Astrocyte of the cerebellum (primary cell): Measurements from ENCODE around the gene GALNTL6.
A peak's percentile ranks its signal among the peaks of the same experiment; 100 is the strongest.
"Not testable (repeated sequence)": the region's sequence is repeated elsewhere in the genome, so short reads cannot be mapped to it uniquely, and the experiment has no call there.

Experiments used
- DNase-seq: peaks from one replicate; pipeline ENCODE4 v3.0.0-alpha.2; 2011; ENCODE audit warnings: low read depth
- H3K4me3 ChIP-seq: 2 replicates; pipeline ENCODE4 v1.5.1; 2011; ENCODE audit warnings: mild to moderate bottlenecking, low read depth, low read length, moderate library complexity
- in situ Hi-C: cut with HindIII; loops from 2 replicates; pipeline ENCODE4 v1.10.0; 2017; ENCODE audit warnings: low sequenced_read_pairs
- TF ChIP-seq, protein P1 (sequence below): IDR thresholded peaks from 2 replicates; pipeline ENCODE4 v1.5.1; 2012; ENCODE audit warnings: low read length, low read depth, moderate library complexity, mild to moderate bottlenecking; ENCODE audit errors: missing control alignments

The GALNTL6 gene

DNA sequence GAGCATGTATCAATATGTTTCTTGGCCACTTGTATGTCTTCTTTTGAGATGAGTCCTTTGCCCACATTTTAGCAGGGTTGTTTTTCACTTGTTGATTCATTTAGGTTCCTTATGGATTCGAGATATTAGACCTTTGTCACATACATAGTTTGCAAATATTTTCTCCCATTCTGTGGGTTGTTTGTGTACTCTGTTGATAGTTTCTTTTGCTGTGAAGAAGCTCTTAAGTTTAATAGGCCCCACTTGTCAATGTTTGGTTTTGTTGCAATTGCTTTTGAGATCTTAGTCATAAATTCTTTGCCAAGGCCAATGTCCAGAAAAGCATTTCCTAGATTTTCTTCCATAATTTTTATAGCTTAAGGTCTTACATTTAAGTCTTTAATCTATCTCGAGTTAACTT, 1074.8 kb downstream of the GALNTL6 start:
- no peak overlapping the region for H3K4me3 ChIP-seq
- TF ChIP-seq, protein P1, sequence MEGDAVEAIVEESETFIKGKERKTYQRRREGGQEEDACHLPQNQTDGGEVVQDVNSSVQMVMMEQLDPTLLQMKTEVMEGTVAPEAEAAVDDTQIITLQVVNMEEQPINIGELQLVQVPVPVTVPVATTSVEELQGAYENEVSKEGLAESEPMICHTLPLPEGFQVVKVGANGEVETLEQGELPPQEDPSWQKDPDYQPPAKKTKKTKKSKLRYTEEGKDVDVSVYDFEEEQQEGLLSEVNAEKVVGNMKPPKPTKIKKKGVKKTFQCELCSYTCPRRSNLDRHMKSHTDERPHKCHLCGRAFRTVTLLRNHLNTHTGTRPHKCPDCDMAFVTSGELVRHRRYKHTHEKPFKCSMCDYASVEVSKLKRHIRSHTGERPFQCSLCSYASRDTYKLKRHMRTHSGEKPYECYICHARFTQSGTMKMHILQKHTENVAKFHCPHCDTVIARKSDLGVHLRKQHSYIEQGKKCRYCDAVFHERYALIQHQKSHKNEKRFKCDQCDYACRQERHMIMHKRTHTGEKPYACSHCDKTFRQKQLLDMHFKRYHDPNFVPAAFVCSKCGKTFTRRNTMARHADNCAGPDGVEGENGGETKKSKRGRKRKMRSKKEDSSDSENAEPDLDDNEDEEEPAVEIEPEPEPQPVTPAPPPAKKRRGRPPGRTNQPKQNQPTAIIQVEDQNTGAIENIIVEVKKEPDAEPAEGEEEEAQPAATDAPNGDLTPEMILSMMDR = no peak
- in situ Hi-C loops = no loop called here
- DNase-seq = no peak

DNA sequence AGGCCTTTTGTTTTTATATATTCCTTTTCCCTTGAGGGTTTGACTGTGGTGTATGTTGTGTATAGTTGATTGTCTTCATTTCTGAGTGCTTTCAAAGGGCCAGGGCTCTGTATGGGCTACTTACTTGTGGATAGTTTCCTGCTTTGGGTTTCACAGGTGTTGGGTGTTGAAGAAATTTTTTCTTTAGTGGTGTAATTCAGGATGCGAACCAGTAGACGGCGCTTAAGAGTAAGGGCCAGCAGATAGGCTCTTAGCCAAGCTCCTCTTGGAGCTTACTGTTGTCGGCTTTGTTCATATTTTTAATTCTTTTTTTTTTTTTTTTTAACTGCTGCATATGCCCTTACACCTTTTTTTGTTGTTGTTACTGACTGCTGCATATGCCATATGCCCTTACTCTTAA, 1079.1 kb downstream of the GALNTL6 start:
- H3K4me3 ChIP-seq = no peak overlapping the region
- TF ChIP-seq, protein P1 = peak; percentile 55
- DNase-seq = no peak
- in situ Hi-C loops = no loop called here

DNA sequence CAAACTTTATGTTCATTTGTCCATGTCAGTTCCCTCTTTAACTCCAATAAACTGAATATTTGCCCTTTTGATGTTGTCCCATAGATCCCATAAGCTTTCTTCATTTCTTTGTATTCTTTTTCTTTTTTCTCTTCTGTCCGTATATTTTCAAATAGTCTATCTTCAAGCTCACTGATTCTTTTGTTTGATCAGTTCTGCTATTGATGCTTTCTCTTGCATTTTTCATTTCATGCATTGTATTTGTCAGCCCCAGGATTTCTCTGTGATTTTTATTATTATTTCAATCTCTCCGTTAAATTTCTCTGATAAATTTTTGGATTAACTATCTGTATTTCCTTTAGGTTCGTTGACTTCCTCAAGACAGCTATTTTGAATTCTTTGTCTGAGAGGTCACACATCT, 1082.5 kb downstream of the GALNTL6 start:
- no peak for DNase-seq
- in situ Hi-C loops = no loop called here
- no peak overlapping the region for H3K4me3 ChIP-seq
- TF ChIP-seq, protein P1 = no peak

DNA sequence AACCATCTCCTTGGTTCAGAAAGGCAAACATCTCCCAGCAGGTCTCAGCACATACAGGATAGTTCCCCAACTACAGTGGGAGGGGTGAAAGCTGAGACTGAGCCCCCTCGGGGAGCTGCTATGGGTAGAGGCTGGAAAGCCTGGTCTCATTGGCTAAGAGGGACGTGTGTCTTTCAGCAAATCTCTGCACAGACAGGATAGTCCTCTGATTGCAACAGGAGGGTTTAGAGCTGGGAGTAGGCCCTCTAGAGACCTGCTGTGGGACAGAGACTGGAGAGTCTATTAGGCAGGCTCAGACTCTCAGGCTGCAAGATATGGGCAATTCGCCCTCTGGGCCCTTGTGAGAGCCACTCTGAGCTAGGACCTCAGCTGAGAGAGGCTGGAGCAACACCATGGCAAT, 1083.8 kb downstream of the GALNTL6 start:
- TF ChIP-seq, protein P1 = no peak

DNA sequence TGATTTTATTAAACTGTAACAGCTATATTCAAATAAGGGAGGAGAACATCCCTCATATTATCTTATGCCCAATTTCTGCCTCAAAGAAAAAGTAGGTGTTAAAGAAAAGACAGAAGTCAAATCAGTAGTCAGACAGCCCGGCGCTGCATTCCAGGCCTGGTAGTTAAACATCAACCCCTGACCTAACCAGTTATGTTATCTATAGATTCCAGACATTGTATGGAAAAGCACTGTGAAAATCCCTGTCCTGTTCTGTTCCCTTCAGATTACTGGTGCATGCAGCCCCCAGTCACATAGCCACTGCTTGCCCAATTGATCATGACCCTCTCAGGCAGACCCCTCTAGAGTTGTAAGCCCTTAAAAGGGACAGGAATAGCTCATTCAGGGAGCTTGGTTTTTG, 1085.5 kb downstream of the GALNTL6 start:
- TF ChIP-seq, protein P1 = no peak
- in situ Hi-C loops = no loop called here

More for the DNA sequence above, 1083.8 kb downstream of the GALNTL6 start:
- DNase-seq = no peak
- in situ Hi-C loops = no loop called here
- H3K4me3 ChIP-seq = no peak overlapping the region

DNA sequence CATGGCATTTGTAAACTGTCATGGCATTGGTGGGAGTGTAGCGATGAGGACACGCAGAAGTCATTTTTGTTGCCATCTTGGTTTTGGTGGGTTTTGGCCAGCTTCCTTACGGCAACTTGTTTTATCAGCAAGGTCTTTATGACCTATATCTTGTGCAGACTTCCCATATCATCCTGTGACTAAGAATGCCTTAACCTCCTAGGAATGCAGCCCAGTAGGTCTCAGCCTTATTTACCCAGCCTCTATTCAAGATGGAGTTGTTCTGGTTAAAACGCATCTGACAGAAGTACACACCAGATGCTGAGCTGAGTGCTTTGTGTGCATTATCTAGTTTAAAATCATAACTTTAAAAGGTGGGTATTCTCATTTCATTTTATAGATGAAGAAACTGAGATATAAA, 1086.7 kb downstream of the GALNTL6 start:
- in situ Hi-C loops = no loop called here
- no peak overlapping the region for H3K4me3 ChIP-seq
- no peak for DNase-seq
- TF ChIP-seq, protein P1 = no peak

More for the DNA sequence above, 1085.5 kb downstream of the GALNTL6 start:
- DNase-seq = no peak
- no peak overlapping the region for H3K4me3 ChIP-seq

DNA sequence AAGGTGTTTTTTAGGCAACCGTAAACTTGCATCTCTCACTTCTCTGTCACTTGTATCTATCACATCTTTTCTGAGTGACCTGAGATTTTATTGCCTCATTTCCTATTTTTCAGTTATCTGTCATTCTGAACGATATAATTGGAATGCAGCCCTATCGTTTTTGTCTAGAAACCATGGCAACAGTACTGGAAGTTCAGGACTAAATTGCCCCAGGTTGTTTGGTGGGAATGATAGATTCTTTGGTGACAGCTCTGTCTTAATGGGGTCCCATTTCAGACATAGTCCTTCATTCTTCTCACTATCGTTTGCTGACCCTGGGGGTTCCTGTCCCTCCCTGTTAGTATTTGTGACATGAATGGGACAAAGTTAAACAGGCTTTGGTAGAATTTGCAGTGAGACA, 1087.7 kb downstream of the GALNTL6 start:
- H3K4me3 ChIP-seq = no peak overlapping the region
- TF ChIP-seq, protein P1 = no peak
- DNase-seq = no peak
- in situ Hi-C loops = no loop called here

DNA sequence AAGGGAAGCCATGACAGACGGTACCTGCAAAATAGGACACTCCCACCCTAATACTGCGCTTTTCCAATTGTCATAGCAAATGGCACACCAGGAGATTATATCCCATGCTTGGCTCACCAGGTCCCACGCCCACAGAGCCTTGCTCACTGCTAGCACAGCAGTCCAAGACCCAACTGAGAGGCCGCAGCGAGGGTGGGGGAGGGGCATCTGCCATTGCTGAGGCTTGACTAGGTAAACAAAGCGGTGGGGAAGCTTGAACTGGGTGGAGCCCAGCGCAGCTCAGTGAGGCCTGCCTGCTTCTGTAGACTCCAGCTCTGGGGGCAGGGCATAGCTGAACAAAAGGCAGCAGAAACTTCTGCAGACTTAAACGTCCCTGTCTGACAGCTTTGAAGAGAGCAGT, 1099.3 kb downstream of the GALNTL6 start:
- in situ Hi-C loops, H3K4me3 ChIP-seq, DNase-seq: not testable (repeated sequence)

DNA sequence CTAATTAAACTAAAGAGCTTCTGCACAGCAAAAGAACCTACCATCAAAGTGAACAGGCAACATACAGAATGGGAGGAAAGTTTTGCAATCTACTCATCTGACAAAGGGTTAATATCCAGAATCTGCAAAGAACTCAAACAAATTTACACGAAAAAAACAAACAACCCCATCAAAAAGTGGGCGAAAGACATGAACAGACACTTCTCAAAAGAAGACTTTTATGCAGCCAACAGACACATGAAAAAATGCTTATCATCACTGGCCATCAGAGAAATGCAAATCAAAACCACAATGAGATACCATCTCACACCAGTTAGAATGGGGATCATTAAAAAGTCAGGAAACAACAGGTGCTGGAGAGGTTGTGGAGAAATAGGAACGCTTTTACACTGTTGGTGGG, 1104.2 kb downstream of the GALNTL6 start:
- H3K4me3 ChIP-seq, DNase-seq, in situ Hi-C loops: not testable (repeated sequence)
